ENCODE measurements around the gene COL26A1. TPM values are rescaled to one million over a fixed set of nuclear protein-coding genes. Genes with fewer than 3 reads are reported as not detected.
"Not testable (repeated sequence)": the region's sequence is repeated elsewhere in the genome, so short reads cannot be mapped to it uniquely, and the experiment has no call there.

The COL26A1 gene
- total RNA-seq, 1 donor from 2014 or later, result 7.8 TPM

DNA sequence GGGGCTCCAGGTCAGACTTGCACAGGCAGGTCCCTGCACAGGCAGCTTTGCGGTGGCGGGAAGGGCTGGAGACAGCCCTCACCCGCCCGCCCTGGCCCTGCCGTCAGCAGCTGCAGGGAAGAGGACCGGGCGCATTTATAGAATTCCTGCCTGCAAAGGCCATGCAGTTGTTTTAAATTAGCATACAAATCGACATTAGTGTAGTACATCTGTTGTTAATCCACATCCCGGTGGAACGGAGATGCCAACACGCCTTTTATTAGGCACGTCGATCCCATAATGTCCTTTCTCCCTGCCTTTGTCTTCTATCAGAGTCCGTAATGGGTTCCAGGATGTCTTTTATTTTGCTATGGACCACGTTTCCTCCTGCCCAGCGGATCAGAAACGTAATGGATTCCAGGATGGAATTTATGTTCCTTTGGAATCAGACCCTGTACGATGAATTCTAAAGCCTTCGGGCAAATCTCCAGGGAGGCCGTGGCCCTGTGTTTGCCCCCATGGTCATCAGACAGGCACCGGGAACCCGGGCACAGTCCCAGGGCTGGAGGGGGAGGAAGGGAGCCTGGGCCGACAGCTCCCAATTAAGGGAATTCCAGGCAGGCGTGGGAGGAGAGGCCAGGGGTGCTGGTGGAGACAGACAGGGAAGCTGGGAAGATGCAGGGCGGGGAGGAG, 123.9 kb downstream of the COL26A1 start:
- Histone ChIP-seq H3K4me3 (ENCODE audit: low read length in 3 of 3) (no peak overlapping the region), H3K4me1 (ENCODE audit: control insufficient read depth in 3 of 3, insufficient read depth in 3 of 3, low read length in 3 of 3) (no peaks in the 10 kb centered on the region), H3K27me3 (ENCODE audit: control insufficient read depth in 3 of 3, insufficient read depth in 3 of 3, low read length in 3 of 3) (peaks cover 9 to 27% (median 21%) of the 10 kb centered on the region in 3 donors), H3K36me3 (ENCODE audit: control insufficient read depth in 3 of 3, insufficient read depth in 3 of 3, low read length in 3 of 3) (no peaks in the 10 kb centered on the region), H3K27ac (ENCODE audit: low read depth, low read length) (no peak overlapping the region), H3K9me3 (ENCODE audit: control insufficient read depth in 3 of 3, low read length in 3 of 3) (no peaks in the 10 kb centered on the region), H3K9ac (ENCODE audit: low read depth in 1 of 3, low read length in 3 of 3) (no peak overlapping the region)

DNA sequence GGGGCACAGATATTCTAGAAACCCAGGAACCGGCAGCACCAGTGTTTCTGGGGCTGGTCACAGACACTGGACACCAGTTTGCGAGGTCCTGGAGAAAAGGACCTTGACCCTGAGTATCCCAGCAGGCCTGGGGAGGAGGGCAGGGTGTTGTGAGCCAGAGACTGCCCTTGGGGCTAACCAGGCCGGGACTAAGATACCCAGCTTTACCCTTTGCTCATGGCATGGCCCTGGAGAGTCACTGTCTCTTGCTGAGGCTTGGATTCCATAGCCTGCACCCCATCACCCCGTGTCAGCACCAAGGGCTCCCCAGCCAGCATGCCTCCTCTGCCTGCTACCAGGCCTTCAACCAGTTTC, 124.4 kb downstream of the COL26A1 start:
- H3K36me3 ChIP-seq (ENCODE audit: control insufficient read depth in 3 of 3, insufficient read depth in 3 of 3, low read length in 3 of 3), result no peaks in the 10 kb centered on the region
- no peaks in the 10 kb centered on the region for H3K9me3 ChIP-seq (ENCODE audit: control insufficient read depth in 3 of 3, low read length in 3 of 3)
- H3K27me3 ChIP-seq (ENCODE audit: control insufficient read depth in 3 of 3, insufficient read depth in 3 of 3, low read length in 3 of 3), result peaks cover 9 to 30% (median 21%) of the 10 kb centered on the region in 3 donors
- no peak overlapping the region for H3K4me3 ChIP-seq (ENCODE audit: low read length in 3 of 3)
- no peaks in the 10 kb centered on the region for H3K4me1 ChIP-seq (ENCODE audit: control insufficient read depth in 3 of 3, insufficient read depth in 3 of 3, low read length in 3 of 3)
- no peak overlapping the region for H3K27ac ChIP-seq (ENCODE audit: low read depth, low read length)
- no peak overlapping the region for H3K9ac ChIP-seq (ENCODE audit: low read depth in 1 of 3, low read length in 3 of 3)

DNA sequence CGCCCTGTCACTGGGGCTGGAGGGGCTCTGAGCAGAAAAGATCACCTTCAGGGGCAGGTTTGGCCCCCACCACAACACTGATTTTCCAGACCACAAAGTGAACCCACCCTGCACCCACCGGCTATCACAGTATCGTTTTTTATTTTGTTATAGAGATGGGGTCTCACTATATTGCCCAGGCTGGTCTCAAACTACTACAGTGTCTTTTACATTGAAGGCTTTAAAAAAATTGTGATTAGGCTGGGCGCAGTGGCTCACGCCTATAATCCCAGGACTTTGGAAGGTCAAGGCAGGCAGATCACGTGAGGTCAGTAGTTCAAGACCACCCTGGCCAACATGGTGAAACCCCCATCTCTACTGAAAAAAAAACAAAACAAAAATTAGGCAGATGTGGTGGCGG, 125.1 kb downstream of the COL26A1 start:
- Histone ChIP-seq H3K4me3 (ENCODE audit: low read length in 3 of 3) (no peak overlapping the region), H3K9me3 (ENCODE audit: control insufficient read depth in 3 of 3, low read length in 3 of 3) (no peaks in the 10 kb centered on the region), H3K4me1 (ENCODE audit: control insufficient read depth in 3 of 3, insufficient read depth in 3 of 3, low read length in 3 of 3) (no peaks in the 10 kb centered on the region), H3K27me3 (ENCODE audit: control insufficient read depth in 3 of 3, insufficient read depth in 3 of 3, low read length in 3 of 3) (peaks cover 9 to 32% (median 21%) of the 10 kb centered on the region in 3 donors), H3K27ac (ENCODE audit: low read depth, low read length) (no peak overlapping the region), H3K9ac (ENCODE audit: low read depth in 1 of 3, low read length in 3 of 3) (no peak overlapping the region), H3K36me3 (ENCODE audit: control insufficient read depth in 3 of 3, insufficient read depth in 3 of 3, low read length in 3 of 3) (no peaks in the 10 kb centered on the region)

DNA sequence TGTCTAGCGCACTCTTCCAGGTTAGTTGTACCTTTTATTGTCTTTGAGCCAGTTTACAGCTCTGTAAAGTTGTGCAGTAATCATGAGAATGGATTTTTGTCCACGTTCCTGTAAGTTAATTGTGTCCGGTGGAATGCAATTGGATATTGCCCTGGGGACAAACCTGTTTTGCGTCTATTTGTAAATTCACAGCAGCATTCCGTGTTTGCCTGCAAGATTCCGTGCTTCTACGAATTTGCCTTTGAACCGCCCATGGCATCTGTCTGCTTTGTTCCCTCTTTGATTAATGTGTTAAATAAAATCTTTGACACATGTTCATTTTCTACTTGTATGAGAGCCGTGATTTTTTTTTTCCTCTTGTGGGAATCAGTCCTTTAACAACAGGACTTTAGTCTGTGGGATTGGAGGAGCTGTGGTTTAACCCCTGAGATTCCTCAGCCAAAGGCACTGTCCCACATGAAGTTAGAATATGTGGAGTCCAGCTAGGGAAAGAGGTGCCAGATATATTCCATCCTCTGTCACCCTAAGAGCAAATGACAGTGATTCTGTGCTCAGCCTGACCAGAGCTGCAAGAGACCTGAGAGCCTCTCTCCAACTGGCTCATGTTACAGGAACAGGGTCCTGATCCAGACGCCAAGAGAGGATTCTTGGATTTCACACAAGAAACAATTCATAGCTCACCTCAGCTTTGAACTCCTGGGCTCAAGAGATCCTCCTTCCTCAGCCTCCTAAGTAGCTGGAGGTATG, 126.3 kb downstream of the COL26A1 start:
- Histone ChIP-seq H3K9me3 (ENCODE audit: control insufficient read depth in 3 of 3, low read length in 3 of 3) (no peaks in the 10 kb centered on the region), H3K4me3 (ENCODE audit: low read length in 3 of 3) (no peak overlapping the region), H3K4me1 (ENCODE audit: control insufficient read depth in 3 of 3, insufficient read depth in 3 of 3, low read length in 3 of 3) (no peaks in the 10 kb centered on the region), H3K9ac (ENCODE audit: low read depth in 1 of 3, low read length in 3 of 3) (no peak overlapping the region), H3K27me3 (ENCODE audit: control insufficient read depth in 3 of 3, insufficient read depth in 3 of 3, low read length in 3 of 3) (peaks cover 11 to 34% (median 25%) of the 10 kb centered on the region in 3 donors), H3K36me3 (ENCODE audit: control insufficient read depth in 3 of 3, insufficient read depth in 3 of 3, low read length in 3 of 3) (no peaks in the 10 kb centered on the region), H3K27ac (ENCODE audit: low read depth, low read length) (no peak overlapping the region)

DNA sequence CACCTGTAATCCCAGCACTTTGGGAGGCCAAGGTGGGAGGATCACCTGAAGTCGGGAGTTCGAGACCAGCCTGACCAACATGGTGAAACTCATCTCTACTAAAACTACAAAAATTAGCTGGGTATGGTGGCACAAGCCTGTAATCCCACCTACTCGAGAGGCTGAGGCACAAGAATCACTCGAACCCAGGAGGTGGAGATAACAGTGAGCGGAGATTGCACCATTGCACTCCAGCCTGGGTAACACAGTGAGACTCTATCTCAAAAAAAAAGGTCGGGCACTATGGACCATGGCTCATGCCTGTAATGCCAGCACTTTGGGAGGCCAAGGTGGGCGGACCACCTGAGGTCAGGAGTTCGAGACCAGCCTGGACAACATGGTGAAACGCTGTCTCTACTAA, 127.8 kb downstream of the COL26A1 start:
- not testable (repeated sequence) for H3K4me3 ChIP-seq (ENCODE audit: low read length in 3 of 3); H3K36me3 ChIP-seq (ENCODE audit: control insufficient read depth in 3 of 3, insufficient read depth in 3 of 3, low read length in 3 of 3); H3K9ac ChIP-seq (ENCODE audit: low read depth in 1 of 3, low read length in 3 of 3); H3K27ac ChIP-seq (ENCODE audit: low read depth, low read length); H3K4me1 ChIP-seq (ENCODE audit: control insufficient read depth in 3 of 3, insufficient read depth in 3 of 3, low read length in 3 of 3); H3K9me3 ChIP-seq (ENCODE audit: control insufficient read depth in 3 of 3, low read length in 3 of 3)
- peaks cover 9 to 40% (median 33%) of the 10 kb centered on the region in 3 donors for H3K27me3 ChIP-seq (ENCODE audit: control insufficient read depth in 3 of 3, insufficient read depth in 3 of 3, low read length in 3 of 3)

DNA sequence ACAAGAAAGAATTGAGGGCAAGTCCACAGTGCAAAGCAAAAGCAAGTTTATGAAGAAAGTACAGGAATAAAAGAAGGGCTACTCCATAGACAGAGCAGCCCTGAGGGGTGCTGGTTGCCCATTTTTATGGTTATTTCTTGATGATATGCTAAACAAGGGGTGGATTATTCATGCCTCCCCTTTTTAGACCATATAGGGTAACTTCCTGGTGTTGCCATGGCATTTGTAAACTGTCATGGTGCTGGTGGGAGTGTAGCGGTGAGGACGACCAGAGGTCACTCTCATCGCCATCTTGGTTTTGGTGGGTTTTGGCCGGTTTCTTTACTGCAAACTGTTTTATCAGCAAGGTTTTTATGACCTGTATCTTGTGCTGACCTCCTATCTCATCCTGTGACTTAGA, 128.8 kb downstream of the COL26A1 start:
- H3K9me3 ChIP-seq (ENCODE audit: control insufficient read depth in 3 of 3, low read length in 3 of 3); H3K27ac ChIP-seq (ENCODE audit: low read depth, low read length); H3K36me3 ChIP-seq (ENCODE audit: control insufficient read depth in 3 of 3, insufficient read depth in 3 of 3, low read length in 3 of 3); H3K4me3 ChIP-seq (ENCODE audit: low read length in 3 of 3); H3K4me1 ChIP-seq (ENCODE audit: control insufficient read depth in 3 of 3, insufficient read depth in 3 of 3, low read length in 3 of 3); H3K9ac ChIP-seq (ENCODE audit: low read depth in 1 of 3, low read length in 3 of 3): not testable (repeated sequence)
- peaks cover 7 to 32% (median 31%) of the 10 kb centered on the region in 3 donors for H3K27me3 ChIP-seq (ENCODE audit: control insufficient read depth in 3 of 3, insufficient read depth in 3 of 3, low read length in 3 of 3)

GRCh38 chr7:101494602-101495329, 132.1 kb downstream of the COL26A1 start:
- no peaks in the 10 kb centered on the region for H3K9me3 ChIP-seq (ENCODE audit: control insufficient read depth in 3 of 3, low read length in 3 of 3)
- H3K27me3 ChIP-seq (ENCODE audit: control insufficient read depth in 3 of 3, insufficient read depth in 3 of 3, low read length in 3 of 3), result peaks cover 7 to 28% (median 21%) of the 10 kb centered on the region in 3 donors
- H3K4me1 ChIP-seq (ENCODE audit: control insufficient read depth in 3 of 3, insufficient read depth in 3 of 3, low read length in 3 of 3), result no peaks in the 10 kb centered on the region
- no peak overlapping the region for H3K4me3 ChIP-seq (ENCODE audit: low read length in 3 of 3)
- no peak overlapping the region for H3K9ac ChIP-seq (ENCODE audit: low read depth in 1 of 3, low read length in 3 of 3)
- H3K36me3 ChIP-seq (ENCODE audit: control insufficient read depth in 3 of 3, insufficient read depth in 3 of 3, low read length in 3 of 3), result no peaks in the 10 kb centered on the region
- no peak overlapping the region for H3K27ac ChIP-seq (ENCODE audit: low read depth, low read length)

DNA sequence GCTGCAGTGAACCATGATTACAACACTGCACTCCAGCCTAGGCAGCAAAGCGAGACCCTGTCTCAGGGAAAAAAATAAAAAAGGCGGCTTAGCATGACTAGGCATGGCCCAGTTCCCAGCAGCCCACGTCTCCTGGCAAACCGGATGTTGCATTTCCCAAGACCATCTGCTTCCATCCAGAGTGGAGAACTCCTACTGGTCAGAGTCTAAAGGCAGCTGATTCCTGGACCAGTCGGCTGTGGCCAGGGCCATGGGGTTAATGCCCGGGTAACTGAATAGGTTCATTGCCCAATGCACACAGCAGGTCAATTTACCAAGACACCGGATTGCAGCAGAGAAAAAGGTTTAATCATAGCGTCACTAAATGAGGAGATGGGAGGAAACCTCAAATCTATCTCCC, 133.3 kb downstream of the COL26A1 start:
- no peak overlapping the region for H3K4me3 ChIP-seq (ENCODE audit: low read length in 3 of 3)
- H3K9me3 ChIP-seq (ENCODE audit: control insufficient read depth in 3 of 3, low read length in 3 of 3), result no peaks in the 10 kb centered on the region
- H3K36me3 ChIP-seq (ENCODE audit: control insufficient read depth in 3 of 3, insufficient read depth in 3 of 3, low read length in 3 of 3), result no peaks in the 10 kb centered on the region
- peaks cover 5 to 28% (median 21%) of the 10 kb centered on the region in 3 donors for H3K27me3 ChIP-seq (ENCODE audit: control insufficient read depth in 3 of 3, insufficient read depth in 3 of 3, low read length in 3 of 3)
- H3K27ac ChIP-seq (ENCODE audit: low read depth, low read length), result no peak overlapping the region
- H3K4me1 ChIP-seq (ENCODE audit: control insufficient read depth in 3 of 3, insufficient read depth in 3 of 3, low read length in 3 of 3), result no peaks in the 10 kb centered on the region
- no peak overlapping the region for H3K9ac ChIP-seq (ENCODE audit: low read depth in 1 of 3, low read length in 3 of 3)

DNA sequence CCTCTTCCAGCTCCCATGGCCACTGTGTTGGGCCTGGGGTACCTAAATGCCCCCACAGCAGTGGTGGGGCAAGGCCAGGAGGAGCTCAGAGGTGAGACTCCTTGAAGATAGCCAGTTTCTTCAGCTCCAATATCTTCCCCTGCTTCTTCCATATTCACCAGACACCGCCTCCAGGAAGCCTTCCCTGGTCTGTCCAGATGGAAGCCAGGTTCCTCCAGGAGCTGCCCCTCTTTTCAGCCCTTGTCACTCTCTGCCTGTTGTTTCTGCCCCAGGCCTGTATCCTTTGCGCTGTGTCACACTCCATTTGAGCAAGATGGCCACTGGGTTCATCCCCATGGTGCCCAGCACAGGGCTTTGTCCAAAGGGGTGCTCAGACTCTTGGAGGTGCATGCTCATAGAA, 138.7 kb downstream of the COL26A1 start:
- Histone ChIP-seq H3K9ac (ENCODE audit: low read depth in 1 of 3, low read length in 3 of 3) (no peak overlapping the region), H3K9me3 (ENCODE audit: control insufficient read depth in 3 of 3, low read length in 3 of 3) (peaks cover 0 to 3% (median 0%) of the 10 kb centered on the region in 3 donors), H3K4me1 (ENCODE audit: control insufficient read depth in 3 of 3, insufficient read depth in 3 of 3, low read length in 3 of 3) (no peaks in the 10 kb centered on the region), H3K4me3 (ENCODE audit: low read length in 3 of 3) (no peak overlapping the region), H3K27me3 (ENCODE audit: control insufficient read depth in 3 of 3, insufficient read depth in 3 of 3, low read length in 3 of 3) (peaks cover 0 to 18% (median 6%) of the 10 kb centered on the region in 3 donors), H3K36me3 (ENCODE audit: control insufficient read depth in 3 of 3, insufficient read depth in 3 of 3, low read length in 3 of 3) (no peaks in the 10 kb centered on the region), H3K27ac (ENCODE audit: low read depth, low read length) (no peak overlapping the region)
